GM12891 (cell line): Measurements from ENCODE around the gene CEP63.

Source experiments
- DNase-seq: peaks from one replicate; pipeline ENCODE4 v3.0.0; 2011; ENCODE audit warnings: low spot score; ENCODE audit not compliant: insufficient read length
- FAIRE-seq: peaks from 2 replicates; lab custom pipeline; 2011; peaks lifted over from hg19 to GRCh38; lab: Jason Lieb, UNC
- PAX5 ChIP-seq: IDR thresholded peaks from 2 replicates; pipeline ENCODE4 v1.6.1; 2011; ENCODE audit warnings: low read length, moderate library complexity, mild to moderate bottlenecking; ENCODE audit not compliant: insufficient read depth, severe bottlenecking
- POLR2A ChIP-seq: IDR thresholded peaks from 2 replicates; pipeline ENCODE4 v1.6.1; 2011; ENCODE audit warnings: low read depth, low read length, control low read depth
- POLR2AphosphoS5 ChIP-seq: IDR thresholded peaks from 2 replicates; pipeline ENCODE4 v1.6.1; 2011; ENCODE audit warnings: low read depth, low read length, control low read depth
- POU2F2 ChIP-seq: IDR thresholded peaks from 2 replicates; pipeline ENCODE4 v1.6.1; 2011; ENCODE audit warnings: low read depth, mild to moderate bottlenecking, control low read depth, low read length, moderate library complexity
- SPI1 ChIP-seq: IDR thresholded peaks from 2 replicates; pipeline ENCODE4 v1.6.1; 2011; ENCODE audit warnings: low read depth, low read length, control low read depth
- TAF1 ChIP-seq: IDR thresholded peaks from 2 replicates; pipeline ENCODE4 v1.6.1; 2011; ENCODE audit warnings: low read depth, low read length, control low read depth

Gene CEP63

DNA sequence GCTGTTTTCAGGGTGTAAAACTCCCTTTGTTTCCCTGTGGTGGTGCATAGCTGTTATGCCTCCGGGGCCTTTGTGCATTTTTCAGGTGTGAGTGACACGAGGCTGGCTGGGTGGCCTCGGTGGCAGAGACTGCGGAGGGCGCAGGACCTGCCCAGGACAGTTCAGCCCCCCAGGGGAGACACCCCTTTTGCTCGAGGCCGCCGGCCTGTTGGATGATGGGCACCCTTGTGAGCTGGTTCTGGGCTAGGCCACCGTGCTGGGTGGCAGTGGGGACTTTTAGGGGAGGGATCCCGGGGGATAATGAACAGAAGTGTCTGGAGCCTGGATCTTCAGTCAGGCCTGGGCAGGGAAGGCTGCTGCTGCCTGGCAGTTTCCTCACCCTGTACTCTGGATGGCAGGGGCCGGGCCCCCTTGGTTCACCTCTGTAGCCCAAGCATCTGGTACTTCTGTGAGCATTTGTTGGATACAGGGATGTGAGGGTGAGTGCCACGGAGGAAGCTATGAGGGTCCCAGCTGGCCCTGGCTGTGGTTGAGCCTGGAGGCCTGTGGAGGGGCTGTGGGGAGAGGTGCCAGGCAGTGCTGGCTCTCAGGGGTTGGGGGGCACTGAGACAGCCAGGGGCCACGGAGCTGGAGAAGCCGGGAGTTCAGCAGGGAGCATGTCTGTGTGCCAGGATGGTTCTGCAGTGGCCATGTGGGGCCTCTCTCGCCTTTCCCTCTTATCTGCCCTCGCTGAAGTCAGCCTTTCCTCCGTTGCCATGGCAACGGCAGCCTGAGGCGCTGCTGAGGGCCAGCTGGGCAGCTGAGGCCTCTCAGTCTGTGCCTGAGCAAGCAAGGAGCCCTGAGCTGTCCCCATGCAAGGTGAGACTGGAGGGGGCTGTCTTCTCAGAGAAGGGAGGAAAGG lies 115.9 kb downstream of the CEP63 start:
- FAIRE-seq, result no peak
- TF ChIP-seq TAF1 (no peak), POLR2AphosphoS5 (no peak), SPI1 (no peak), POU2F2 (no peak), PAX5 (no peak), POLR2A (no peak)

DNA sequence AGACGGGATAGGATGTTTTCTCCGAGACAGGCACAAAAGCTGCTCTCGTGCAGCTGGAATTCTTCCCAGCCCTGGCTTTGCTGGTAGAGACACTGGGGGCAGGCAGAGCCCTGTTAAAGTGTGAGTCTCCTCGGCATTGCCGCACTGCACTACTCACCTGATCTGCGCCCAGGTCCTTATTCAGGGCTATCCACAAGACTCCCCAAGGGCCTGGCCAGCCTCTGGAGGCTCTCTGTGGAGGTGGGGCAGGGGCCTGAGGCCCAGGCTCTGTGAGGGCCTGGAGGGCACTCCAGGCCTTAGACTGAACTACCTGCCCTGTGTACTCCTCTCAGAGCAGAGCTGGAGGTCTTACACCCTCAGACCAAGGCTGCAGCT lies 116.6 kb downstream of the CEP63 start:
- TF ChIP-seq SPI1 (no peak), TAF1 (no peak), POLR2AphosphoS5 (no peak), PAX5 (no peak), POLR2A (no peak), POU2F2 (no peak)
- no peak for FAIRE-seq
- no peak for DNase-seq

More for the DNA sequence above, 115.9 kb downstream of the CEP63 start:
- DNase-seq, result no peak

DNA sequence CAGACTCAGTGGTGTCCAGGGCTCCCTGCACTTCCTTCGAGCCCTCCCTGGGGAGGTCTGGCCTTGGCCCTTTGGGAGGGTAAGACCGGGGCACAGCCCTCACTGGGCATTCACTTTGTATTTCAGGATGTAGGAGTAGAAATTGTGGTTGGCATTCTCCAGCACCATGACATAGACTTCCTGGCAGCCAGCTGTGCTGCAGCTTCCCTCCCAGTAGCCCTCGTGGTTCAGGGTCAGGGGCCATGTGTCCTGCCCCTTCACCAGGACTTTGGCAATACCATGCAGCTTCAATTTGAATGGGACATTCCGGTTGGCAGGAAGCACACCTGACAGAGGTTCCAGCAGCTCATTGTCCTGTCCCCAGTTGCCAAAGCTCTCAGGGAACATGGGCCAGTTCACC lies 117.6 kb downstream of the CEP63 start:
- DNase-seq (no peak), FAIRE-seq (no peak)
- no peak for TF ChIP-seq PAX5
- TF ChIP-seq POU2F2, result no peak
- TF ChIP-seq SPI1, result no peak
- TF ChIP-seq POLR2A, result no peak
- TF ChIP-seq TAF1, result no peak

DNA sequence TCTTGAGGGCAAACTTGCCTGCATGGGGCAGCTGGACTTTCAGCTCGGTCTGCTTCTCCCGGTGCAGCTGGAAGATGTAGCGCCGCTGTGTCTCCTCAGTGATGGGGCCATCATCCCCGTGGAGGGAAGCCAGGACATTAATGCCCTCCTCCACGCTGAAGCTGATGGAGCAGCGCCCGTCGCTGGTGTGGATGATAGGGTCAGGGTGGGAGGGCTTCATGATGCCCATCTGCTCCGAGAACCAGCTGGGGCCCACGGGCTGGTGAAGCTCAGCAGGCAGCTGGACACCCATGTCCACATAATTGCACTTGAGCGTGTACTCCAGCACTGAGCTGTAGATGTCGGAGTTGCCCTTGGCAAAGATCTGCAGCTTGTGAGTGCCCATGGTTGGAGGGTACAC lies 118.1 kb downstream of the CEP63 start:
- TF ChIP-seq POLR2A (no peak), PAX5 (no peak), POLR2AphosphoS5 (no peak), SPI1 (no peak), TAF1 (no peak)
- FAIRE-seq, result no peak
- no peak for DNase-seq

DNA sequence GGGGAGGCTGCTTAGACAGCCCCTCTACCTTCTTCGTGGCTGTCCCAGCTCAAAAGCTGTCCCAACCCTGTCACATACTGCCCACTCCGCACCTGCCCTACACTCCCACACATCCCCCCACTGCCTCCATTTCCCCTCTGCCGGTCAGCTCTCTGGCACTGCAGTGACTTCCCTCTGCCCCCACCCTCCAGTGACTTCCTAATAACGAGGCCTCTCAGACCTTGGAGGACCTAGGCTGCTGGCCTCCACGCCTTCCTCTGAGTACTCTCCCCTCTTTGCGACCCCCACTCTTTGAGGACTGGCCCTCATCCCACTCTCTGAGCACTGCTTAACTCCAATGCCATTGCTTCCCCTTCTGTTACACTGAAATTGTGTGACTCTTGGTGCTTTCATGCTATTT lies 119.7 kb downstream of the CEP63 start:
- TF ChIP-seq POLR2A, result no peak
- no peak for TF ChIP-seq POU2F2
- no peak for TF ChIP-seq PAX5
- TF ChIP-seq TAF1, result no peak
- TF ChIP-seq POLR2AphosphoS5, result no peak
- no peak for TF ChIP-seq SPI1
- FAIRE-seq (no peak), DNase-seq (no peak)

DNA sequence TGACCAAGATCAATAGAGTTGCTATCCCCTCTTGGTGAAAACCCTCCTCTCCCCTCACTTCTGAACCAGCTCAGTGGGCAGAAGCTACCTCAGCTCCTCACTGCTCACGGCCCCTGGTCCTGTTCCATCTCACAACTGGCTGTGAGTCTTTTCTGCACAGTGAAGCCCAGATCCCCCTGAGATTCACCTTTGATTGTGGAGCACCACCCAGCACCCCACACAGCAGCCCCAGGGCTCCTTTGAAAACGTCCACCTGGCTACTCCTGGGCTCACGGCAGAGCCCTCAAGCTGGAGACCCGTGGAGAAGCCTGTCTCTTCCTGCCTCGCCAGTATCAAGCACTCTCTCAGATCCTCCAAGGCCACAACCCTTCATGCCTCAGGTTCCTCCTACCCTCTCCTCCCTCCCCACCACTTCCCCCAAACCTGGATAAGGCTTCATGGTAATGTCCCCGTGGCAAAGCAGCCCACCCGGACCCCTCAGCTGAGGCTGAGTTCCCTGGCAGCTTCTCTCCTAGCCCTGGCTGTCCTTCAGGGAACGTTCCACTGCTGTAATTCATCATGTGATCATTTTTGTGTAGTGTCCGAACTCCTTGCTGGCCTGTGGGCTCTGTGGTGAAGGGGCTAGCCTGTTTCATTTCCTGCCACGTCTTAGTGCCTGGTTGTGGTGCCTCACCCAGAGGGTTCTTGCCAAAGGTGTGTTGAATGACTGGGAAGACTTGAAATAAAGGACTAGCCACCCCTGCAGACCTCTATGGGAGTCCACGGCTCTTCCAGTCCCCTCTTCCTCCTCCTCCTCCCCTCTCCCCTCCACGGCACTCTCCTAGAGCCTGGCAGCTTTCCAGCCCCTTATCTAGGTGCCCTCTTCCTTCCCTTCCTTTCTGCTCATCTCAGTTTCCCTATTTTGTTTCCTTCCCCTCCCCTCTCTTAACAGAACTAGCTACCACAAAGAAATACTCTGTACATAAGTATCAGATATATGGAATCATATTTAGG lies 120.5 kb downstream of the CEP63 start:
- FAIRE-seq (no peak), DNase-seq (no peak)
- TF ChIP-seq PAX5 (no peak), POLR2A (no peak), SPI1 (no peak), TAF1 (no peak), POLR2AphosphoS5 (no peak), POU2F2 (no peak)

DNA sequence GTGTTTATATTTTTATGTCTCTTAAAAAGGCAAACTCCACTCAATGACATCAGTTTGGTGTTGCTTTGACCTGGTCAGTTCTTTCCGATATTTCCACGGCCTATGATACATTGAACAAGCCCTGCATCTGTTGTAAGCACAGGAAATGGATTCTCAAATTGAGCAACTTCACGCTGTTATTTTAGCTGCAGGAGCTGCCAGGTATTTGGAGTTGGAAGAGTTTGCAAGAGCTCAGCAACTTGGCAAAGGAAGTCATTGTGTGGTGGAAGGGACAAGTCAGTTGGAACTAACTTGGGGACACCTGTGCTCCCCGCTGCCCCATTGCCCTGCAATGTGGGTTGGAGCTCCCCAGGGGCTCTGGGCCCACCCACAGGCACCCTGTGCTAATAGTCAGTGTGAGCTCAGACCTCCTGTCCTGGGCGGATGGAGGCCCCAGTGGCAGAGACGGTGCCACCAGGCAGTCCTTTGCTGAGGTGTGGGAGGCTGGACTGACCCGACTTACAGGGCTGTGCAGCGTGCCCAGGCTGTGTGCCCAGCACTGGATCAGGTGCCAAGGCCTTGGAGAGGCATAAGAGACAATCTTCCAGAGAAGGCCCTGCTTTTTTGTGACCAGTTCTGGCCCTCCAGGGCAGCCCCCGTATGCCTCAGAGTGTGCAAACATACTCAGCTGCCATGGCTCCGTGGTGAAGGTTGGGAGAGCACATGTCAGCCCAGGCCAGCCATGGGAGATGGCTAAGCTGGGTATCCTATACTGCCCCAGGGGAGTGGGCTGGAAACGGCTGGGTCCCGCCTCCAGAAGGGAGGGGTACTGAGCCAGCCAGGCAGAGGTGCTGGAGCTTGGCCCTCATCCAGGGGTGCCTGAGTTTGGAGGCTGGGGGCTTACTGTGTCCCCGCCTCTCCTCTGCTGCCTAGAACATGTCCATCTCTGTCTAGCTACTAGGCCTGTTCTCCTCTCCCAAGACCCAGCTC lies 121.5 kb downstream of the CEP63 start:
- TF ChIP-seq PAX5, result no peak
- no peak for TF ChIP-seq TAF1
- TF ChIP-seq POLR2A, result no peak
- no peak for TF ChIP-seq POU2F2
- no peak for TF ChIP-seq POLR2AphosphoS5
- no peak for TF ChIP-seq SPI1
- FAIRE-seq (no peak), DNase-seq (no peak)
